Activated CD8-positive, alpha-beta T cell treated with anti-CD3 and anti-CD28 coated beads for 36 hours (primary cell): ENCODE results near the gene E2F1. TPM values are rescaled to one million over a fixed set of nuclear protein-coding genes. Genes with fewer than 3 reads are reported as not detected.

Source experiments
- ATAC-seq: fragments of 200-7000 bp; cut with Tn5 transposase; one replicate; pipeline ENCODE4 v1.10.0; 2021; ENCODE audit warnings: mild to moderate bottlenecking, moderate library complexity
- CTCF ChIA-PET: fragments of 350-600 bp; sonication (Branson Sonifier 250); formaldehyde crosslinking; loops from one replicate; lab custom pipeline; 2021; ENCODE audit warnings: antibody characterized with exemption; lab: Charles Lee
- POLR2A ChIA-PET: fragments of 350-600 bp; sonication (Branson Sonifier 250); formaldehyde crosslinking; loops from one replicate; lab custom pipeline; 2021; ENCODE audit warnings: antibody characterized with exemption; lab: Charles Lee
- DNase-seq: peaks from one replicate; pipeline ENCODE4 v3.0.0-alpha.2; 2020
- H3K27ac Mint-ChIP-seq: one replicate; pipeline ENCODE4 v1.8.0; 2021; ENCODE audit warnings: mild to moderate bottlenecking, mixed read lengths
- H3K27me3 Mint-ChIP-seq: one replicate; pipeline ENCODE4 v1.8.0; 2021; ENCODE audit warnings: mixed read lengths
- H3K36me3 Mint-ChIP-seq: one replicate; pipeline ENCODE4 v1.8.0; 2021; ENCODE audit warnings: low read depth, mixed read lengths
- H3K4me1 Mint-ChIP-seq: one replicate; pipeline ENCODE4 v1.8.0; 2021; ENCODE audit warnings: low read depth, mixed read lengths
- H3K4me3 Mint-ChIP-seq: one replicate; pipeline ENCODE4 v1.8.0; 2021; ENCODE audit warnings: mild to moderate bottlenecking, moderate library complexity, mixed read lengths
- H3K9me3 Mint-ChIP-seq: one replicate; pipeline ENCODE4 v1.8.0; 2021; ENCODE audit warnings: mixed read lengths
- CTCF ChIP-seq: fragments of 200-600 bp; IDR thresholded peaks from one replicate; pipeline ENCODE4 v1.8.0; 2022; ENCODE audit warnings: antibody characterized with exemption, mild to moderate bottlenecking
- intact Hi-C: fragments of 100-400 bp; cut with micrococcal nuclease; formaldehyde crosslinking; loops from one replicate; pipeline ENCODE4 v1.10.0; 2022
- total RNA-seq, 2 experiments: library from RNA; stranded (reverse); gene quantifications; one replicate each; pipeline ENCODE4 v1.2.3, GENCODE V29; 2021

Gene E2F1
- total RNA-seq, 2 experiments from 2014 or later, result 71.2 to 72.0 TPM

- ATAC-seq (no peak), DNase-seq (no peak)
- Mint-ChIP-seq H3K27me3 (no peaks in the 10 kb centered on the region), H3K36me3 (peaks cover 10% of the 10 kb centered on the region), H3K4me1 (peaks cover 34% of the 10 kb centered on the region), H3K9me3 (no peaks in the 10 kb centered on the region), H3K27ac (no peak overlapping the region), H3K4me3 (no peak overlapping the region)
- TF ChIP-seq CTCF, result no peak
- CTCF ChIA-PET, result interaction anchor here (1.6 to 5.3 kb wide), 5 partner anchors 11 to 269 kb away, joined by 5 to 24 read pairs (median 7); partner anchors contain the start of genes CDK5RAP1 and ZNF341
- POLR2A ChIA-PET, result interaction anchor here (0.7 to 15.4 kb wide), 3 partner anchors 10 to 180 kb away, joined by 4 to 262 read pairs (median 4); partner anchors contain the start of genes CBFA2T2, NECAB3 and ZNF341
- intact Hi-C loops, result loop anchor here (5.0 kb wide), 2 partner anchors 62 to 213 kb away; partner anchors contain the start of gene ZNF341
These were observed 16.1 kb downstream of the E2F1 start for GRCh38 chr20:33669873-33670640.

DNA sequence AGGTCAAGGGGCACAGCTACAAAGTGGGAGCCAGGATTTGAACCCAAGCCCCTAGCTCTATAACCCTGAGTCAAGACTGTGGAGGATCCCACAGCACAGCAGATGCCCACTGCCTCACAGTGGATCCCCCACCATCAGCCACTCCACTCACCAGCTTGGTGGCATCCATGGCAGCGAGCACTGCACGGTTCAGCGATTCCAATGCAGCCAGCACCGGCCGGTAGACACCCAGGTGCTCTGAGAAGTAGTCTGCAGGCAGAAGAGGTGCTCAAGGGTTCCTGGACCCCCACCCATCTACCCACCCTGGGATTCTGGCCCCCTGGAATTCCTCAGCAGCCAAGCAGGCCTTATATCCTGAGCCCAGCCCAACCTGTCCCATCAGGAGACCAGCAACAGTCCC, 17.0 kb downstream of the E2F1 start:
- no peak for TF ChIP-seq CTCF
- no peak for ATAC-seq
- H3K27ac Mint-ChIP-seq, result no peak overlapping the region
- H3K9me3 Mint-ChIP-seq, result no peaks in the 10 kb centered on the region
- ChIA-PET CTCF (interaction anchor here (1.0 to 5.3 kb wide), 8 partner anchors 11 to 268 kb away, joined by 3 to 71 read pairs (median 23); partner anchors contain the start of genes CDK5RAP1, SNTA1 and ZNF341), POLR2A (interaction anchor here (1.5 to 15.4 kb wide), 2 partner anchors 11 to 63 kb away, joined by 4 to 262 read pairs; partner anchors contain the start of genes NECAB3 and ZNF341)
- no peak for DNase-seq
- intact Hi-C loops, result loop anchor here (5.0 kb wide), 2 partner anchors 63 to 212 kb away; partner anchors contain the start of gene ZNF341
- H3K4me1 Mint-ChIP-seq, result peaks cover 37% of the 10 kb centered on the region
- H3K36me3 Mint-ChIP-seq, result peaks cover 10% of the 10 kb centered on the region
- H3K27me3 Mint-ChIP-seq, result no peaks in the 10 kb centered on the region
- H3K4me3 Mint-ChIP-seq, result peak overlapping the region; percentile 83

DNA sequence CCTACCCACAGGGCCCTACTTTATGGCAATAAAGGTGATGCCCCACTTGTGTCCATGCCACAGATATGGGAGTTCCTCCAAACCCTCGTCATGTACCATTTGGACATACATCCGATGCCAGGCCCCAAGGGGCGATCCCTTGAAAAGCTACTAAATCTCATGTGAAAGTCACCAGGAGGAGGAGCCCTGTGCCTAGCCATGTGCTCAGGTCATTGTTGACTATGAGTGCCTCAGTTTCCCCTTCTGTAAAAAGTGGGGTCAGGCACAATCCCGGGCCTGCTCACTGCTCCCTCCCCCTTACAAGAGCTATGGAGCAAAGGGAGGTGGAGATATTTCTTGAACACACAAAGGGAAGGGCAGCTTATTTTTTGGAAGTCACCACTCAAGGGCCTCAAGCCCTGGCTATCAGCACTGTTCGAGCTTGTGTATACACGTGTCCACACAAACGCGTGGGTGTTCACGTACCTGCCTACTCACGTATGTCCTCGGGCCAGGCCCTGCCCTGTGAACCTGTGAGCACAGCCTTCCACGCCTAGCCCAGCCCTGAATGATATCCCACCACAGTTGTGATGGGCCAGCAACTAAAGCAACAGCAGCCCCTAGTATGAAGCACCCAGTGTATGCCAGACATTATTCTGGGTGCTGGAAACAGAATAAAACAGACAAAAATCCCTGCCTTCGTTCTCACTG, 17.6 kb downstream of the E2F1 start:
- CTCF ChIA-PET, result interaction anchor here (0.6 to 5.3 kb wide), 28 partner anchors 10 to 267 kb away, joined by 3 to 71 read pairs (median 6); partner anchors contain the start of genes CBFA2T2, CDK5RAP1, PXMP4 and SNTA1
- H3K36me3 Mint-ChIP-seq, result peaks cover 10% of the 10 kb centered on the region
- DNase-seq (no peak), ATAC-seq (no peak)
- no peaks in the 10 kb centered on the region for H3K27me3 Mint-ChIP-seq
- peak overlapping the region; percentile 84 for H3K27ac Mint-ChIP-seq
- H3K9me3 Mint-ChIP-seq, result no peaks in the 10 kb centered on the region
- POLR2A ChIA-PET, result interaction anchor here (0.7 to 15.4 kb wide), 9 partner anchors 11 to 252 kb away, joined by 3 to 262 read pairs (median 3); partner anchors contain the start of genes NECAB3 and ZNF341
- intact Hi-C loops, result loop anchor here (5.0 kb wide), 2 partner anchors 64 to 211 kb away; partner anchors contain the start of gene ZNF341
- peak overlapping the region; percentile 83 for H3K4me3 Mint-ChIP-seq
- peaks cover 35% of the 10 kb centered on the region for H3K4me1 Mint-ChIP-seq
- TF ChIP-seq CTCF, result no peak

DNA sequence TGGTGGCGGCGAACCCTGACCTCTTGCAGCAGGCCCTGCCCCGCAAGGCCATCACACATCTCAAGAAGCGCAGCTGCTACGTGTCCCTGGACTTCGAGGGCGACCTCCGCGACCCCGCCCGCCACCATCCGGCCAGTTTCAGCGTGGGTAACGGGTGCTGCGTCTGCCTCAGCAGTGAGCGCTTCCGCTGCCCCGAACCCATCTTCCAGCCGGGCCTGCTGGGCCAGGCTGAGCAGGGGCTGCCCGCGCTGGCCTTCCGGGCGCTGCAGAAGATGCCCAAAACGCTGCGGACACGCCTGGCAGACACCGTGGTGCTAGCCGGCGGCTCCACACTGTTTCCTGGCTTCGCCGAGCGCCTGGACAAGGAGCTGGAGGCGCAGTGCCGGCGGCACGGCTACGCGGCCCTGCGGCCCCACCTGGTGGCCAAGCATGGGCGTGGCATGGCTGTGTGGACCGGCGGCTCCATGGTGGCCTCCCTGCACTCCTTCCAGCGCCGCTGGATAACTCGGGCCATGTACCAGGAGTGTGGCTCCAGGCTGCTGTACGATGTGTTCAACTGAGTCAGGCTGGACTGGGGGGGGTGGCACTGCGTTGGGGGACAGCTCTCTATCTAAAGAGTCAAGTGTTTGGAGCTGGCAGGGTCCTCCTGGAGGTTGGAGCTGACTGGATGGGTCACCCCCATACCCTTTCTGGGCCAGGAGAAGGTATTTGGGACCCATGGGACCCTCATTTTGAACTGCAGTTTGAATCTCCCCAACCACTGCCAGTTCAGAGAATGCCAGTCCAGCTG, 18.3 kb downstream of the E2F1 start:
- intact Hi-C loops, result loop anchor here (5.0 kb wide), 2 partner anchors 64 to 211 kb away; partner anchors contain the start of gene ZNF341
- peak; percentile 63 for ATAC-seq
- H3K27ac Mint-ChIP-seq, result peak overlapping the region; percentile 84
- peak overlapping the region; percentile 83 for H3K4me3 Mint-ChIP-seq
- DNase-seq, result peak; percentile 82
- H3K27me3 Mint-ChIP-seq, result no peaks in the 10 kb centered on the region
- peaks cover 32% of the 10 kb centered on the region for H3K4me1 Mint-ChIP-seq
- ChIA-PET POLR2A (interaction anchor here (0.7 to 15.4 kb wide), 16 partner anchors 10 to 252 kb away, joined by 3 to 262 read pairs (median 3); partner anchors contain the start of genes NECAB3, PXMP4, SNTA1 and ZNF341), CTCF (interaction anchor here (0.6 to 5.3 kb wide), 36 partner anchors 7 to 445 kb away, joined by 3 to 71 read pairs (median 5); partner anchors contain the start of genes CBFA2T2, CDK5RAP1, PXMP4 and SNTA1)
- no peaks in the 10 kb centered on the region for H3K9me3 Mint-ChIP-seq
- peak; percentile 86 for TF ChIP-seq CTCF
- H3K36me3 Mint-ChIP-seq, result peaks cover 10% of the 10 kb centered on the region
